Endothelial cell of umbilical vein (primary cell): ENCODE results near the gene ATP2C2. TPM values are rescaled to one million over a fixed set of nuclear protein-coding genes. Genes with fewer than 3 reads are reported as not detected.

ENCODE experiments used
- BruUV-seq: library from RNA; stranded (reverse); fragments of 400-500 nt; replicated peaks from 2 replicates; lab custom pipeline; 2021; lab: Mats Ljungman, UMichigan
- CTCF ChIA-PET: fragments of 300-600, 350-600 bp; sonication (Branson Sonifier 250); formaldehyde crosslinking; loops from one replicate; lab custom pipeline; 2021; ENCODE audit warnings: antibody characterized with exemption, inconsistent platforms; lab: Charles Lee
- POLR2A ChIA-PET: fragments of 300-600, 350-600 bp; sonication (Branson Sonifier 250); formaldehyde crosslinking; loops from one replicate; lab custom pipeline; 2021; ENCODE audit warnings: antibody characterized with exemption, inconsistent platforms; lab: Charles Lee
- DNase-seq: peaks from one replicate; pipeline ENCODE4 v3.0.0-alpha.2; 2011; ENCODE audit warnings: low read depth, low spot score
- FAIRE-seq: peaks from 2 replicates; lab custom pipeline; 2011; peaks lifted over from hg19 to GRCh38; lab: Jason Lieb, UNC
- H2AFZ ChIP-seq: 2 replicates; pipeline ENCODE4 v1.6.0; 2012; ENCODE audit warnings: low read depth, low read length, control low read depth, inconsistent platforms
- H3K27ac ChIP-seq: 2 replicates; pipeline ENCODE4 v1.5.1; 2011; ENCODE audit warnings: low read depth, mild to moderate bottlenecking, control low read depth, low read length, moderate library complexity; ENCODE audit not compliant: insufficient read depth
- H3K27me3 ChIP-seq, 2 experiments: 2 replicates each; pipeline versions ENCODE4 v1.6.0 to v1.6.1; 2011; ENCODE audit warnings: low read length in 2 of 2, mixed read lengths in 1 of 2; ENCODE audit not compliant: control insufficient read depth in 2 of 2, insufficient read depth in 2 of 2
- H3K36me3 ChIP-seq, 2 experiments: 2 replicates in 1 of 2; 3 replicates in 1 of 2; pipeline ENCODE4 v1.5.1; 2011; ENCODE audit warnings: low read length in 2 of 2, mild to moderate bottlenecking in 1 of 2, moderate library complexity in 1 of 2; ENCODE audit not compliant: control insufficient read depth in 2 of 2, insufficient read depth in 2 of 2; ENCODE audit errors: extremely low read depth in 1 of 2
- H3K4me1 ChIP-seq: 3 replicates; pipeline ENCODE4 v1.5.1; 2011; ENCODE audit warnings: mild to moderate bottlenecking, low read length; ENCODE audit not compliant: control insufficient read depth, insufficient read depth; ENCODE audit errors: extremely low read depth
- H3K4me2 ChIP-seq: 2 replicates; pipeline ENCODE4 v1.6.1; 2011; ENCODE audit warnings: low read length, control low read depth, mixed read lengths; ENCODE audit not compliant: insufficient read depth
- H3K4me3 ChIP-seq, 3 experiments: fragments of 200-600 bp in 1 of 3; sonication (generic), shearing (Covaris generic) in 1 of 3; replicated peaks in 1 of 3; 2 replicates each; pipeline ENCODE4 v1.5.1; 2011 to 2016; ENCODE audit warnings: control low read depth in 3 of 3, low read length in 3 of 3, mild to moderate bottlenecking in 2 of 3, inconsistent platforms in 1 of 3, low read depth in 1 of 3, moderate library complexity in 1 of 3; ENCODE audit not compliant: insufficient read depth in 1 of 3
- H3K79me2 ChIP-seq: 2 replicates; pipeline ENCODE4 v1.6.0; 2012; ENCODE audit warnings: low read length, inconsistent platforms; ENCODE audit not compliant: control insufficient read depth, insufficient read depth
- H3K9ac ChIP-seq: replicated peaks from 2 replicates; pipeline ENCODE3; 2011; ENCODE audit warnings: low read length, control low read depth; ENCODE audit not compliant: insufficient read depth; ENCODE audit errors: extremely low read depth
- H3K9me1 ChIP-seq: replicated peaks from 3 replicates; pipeline ENCODE4 v1.6.0; 2011; ENCODE audit warnings: mild to moderate bottlenecking, low read length; ENCODE audit not compliant: control insufficient read depth, insufficient read depth; ENCODE audit errors: extremely low read depth
- H3K9me3 ChIP-seq: replicated peaks from 2 replicates; pipeline ENCODE4 v1.5.1; 2012; ENCODE audit warnings: low read length, inconsistent platforms; ENCODE audit not compliant: control insufficient read depth, insufficient read depth
- H4K20me1 ChIP-seq: replicated peaks from 2 replicates; pipeline ENCODE3; 2011; ENCODE audit warnings: mild to moderate bottlenecking, low read length; ENCODE audit not compliant: control insufficient read depth, insufficient read depth; ENCODE audit errors: extremely low read depth
- EZH2 ChIP-seq: IDR thresholded peaks from 2 replicates; pipeline ENCODE4 v1.6.1; 2012; ENCODE audit warnings: borderline replicate concordance, low read depth, mild to moderate bottlenecking, moderate library complexity, low read length, inconsistent platforms; ENCODE audit not compliant: severe bottlenecking
- FOS ChIP-seq: IDR thresholded peaks from 2 replicates; pipeline ENCODE4 v1.6.1; 2011; ENCODE audit warnings: mild to moderate bottlenecking, low read length, moderate library complexity, borderline replicate concordance; ENCODE audit not compliant: insufficient read depth
- GATA2 ChIP-seq: IDR thresholded peaks from 2 replicates; pipeline ENCODE4 v1.7.0; 2011; ENCODE audit warnings: low read depth, mild to moderate bottlenecking, moderate library complexity, mixed read lengths, low read length; ENCODE audit not compliant: insufficient read length, insufficient read depth
- JUN ChIP-seq: IDR thresholded peaks from 2 replicates; pipeline ENCODE4 v1.6.1; 2011; ENCODE audit warnings: borderline replicate concordance, low read depth; ENCODE audit not compliant: insufficient read length, insufficient read depth
- MAX ChIP-seq: IDR thresholded peaks from 2 replicates; pipeline ENCODE4 v1.6.1; 2011; ENCODE audit not compliant: insufficient read depth, insufficient read length
- MYC ChIP-seq: IDR thresholded peaks from one replicate; pipeline ENCODE4 v1.6.1; 2011; ENCODE audit warnings: mild to moderate bottlenecking, low read depth, low read length
- POLR2A ChIP-seq: IDR thresholded peaks from 2 replicates; pipeline ENCODE4 v1.6.1; 2012; ENCODE audit warnings: low read depth, mild to moderate bottlenecking, control low read depth, low read length
- POLR2AphosphoS5 ChIP-seq: IDR thresholded peaks from 2 replicates; pipeline ENCODE4 v1.6.1; 2012; ENCODE audit warnings: low read depth, mild to moderate bottlenecking, control low read depth, low read length, moderate library complexity; ENCODE audit not compliant: insufficient read depth
- dilution Hi-C: fragments of 300-500 bp; cut with MboI; formaldehyde crosslinking; loops from one replicate; pipeline ENCODE4 v1.15.0; 2019; ENCODE audit warnings: low sequenced_read_pairs; ENCODE audit not compliant: extremely low pct_ligation_motif_present
- intact Hi-C: fragments of 100-400 bp; cut with micrococcal nuclease; formaldehyde crosslinking; loops from one replicate; pipeline ENCODE4 v1.10.0; 2022
- polyA plus RNA-seq, 4 experiments: library from polyadenylated mRNA; depleted of rRNA in 3 of 4; stranded (reverse) in 3 of 4; unstranded in 1 of 4; fragments of >200 nt; gene quantifications; 2 replicates each; pipeline versions ENCODE4 v1.2.1 to v1.2.3, GENCODE V29; 2011 to 2012; ENCODE audit warnings: missing spikeins in 1 of 4
- total RNA-seq: library from RNA; stranded (reverse); gene quantifications from 2 replicates; pipeline ENCODE4 v1.2.3, GENCODE V29; 2021
- TF ChIP-seq, protein P1 (sequence below), 2 donors: IDR thresholded peaks; 1 replicate in 1 of 2; 2 replicates in 1 of 2; pipeline ENCODE4 v1.5.1; 2011; ENCODE audit warnings: low read length in 2 of 2, mild to moderate bottlenecking in 2 of 2, moderate library complexity in 2 of 2, control low read depth in 1 of 2, inconsistent platforms in 1 of 2, low read depth in 1 of 2; ENCODE audit not compliant: insufficient read depth in 1 of 2; ENCODE audit errors: extremely low read depth in 1 of 2

The ATP2C2 gene
- total and polyA plus RNA-seq, 2 donors (not counting 3 experiments of a cell fraction or from before 2014, with no cell fraction given): not detected

- ChIA-PET CTCF (no interaction called here), POLR2A (no interaction called here)
- H3K4me1 ChIP-seq: no peaks in the 10 kb centered on the region
- no peaks in the 10 kb centered on the region for H4K20me1 ChIP-seq
- no TSS peak for BruUV-seq
- H3K4me2 ChIP-seq: no peak overlapping the region
- no peaks in the 10 kb centered on the region for H3K27me3 ChIP-seq
- H3K36me3 ChIP-seq: no peaks in the 10 kb centered on the region
- DNase-seq (no peak), FAIRE-seq (no peak)
- no peak overlapping the region for H3K4me3 ChIP-seq
- dilution Hi-C loops: no loop called here
- H3K79me2 ChIP-seq: no peaks in the 10 kb centered on the region
- no peak overlapping the region for H3K9ac ChIP-seq
- H2AFZ ChIP-seq: no peak overlapping the region
- H3K9me3 ChIP-seq: no peaks in the 10 kb centered on the region
- intact Hi-C loops: no loop called here
- no peak overlapping the region for H3K27ac ChIP-seq
- TF ChIP-seq FOS (no peak), EZH2 (no peak), GATA2 (no peak), JUN (no peak), MAX (no peak), MYC (no peak), POLR2A (no peak), POLR2AphosphoS5 (no peak)
- TF ChIP-seq, protein P1, sequence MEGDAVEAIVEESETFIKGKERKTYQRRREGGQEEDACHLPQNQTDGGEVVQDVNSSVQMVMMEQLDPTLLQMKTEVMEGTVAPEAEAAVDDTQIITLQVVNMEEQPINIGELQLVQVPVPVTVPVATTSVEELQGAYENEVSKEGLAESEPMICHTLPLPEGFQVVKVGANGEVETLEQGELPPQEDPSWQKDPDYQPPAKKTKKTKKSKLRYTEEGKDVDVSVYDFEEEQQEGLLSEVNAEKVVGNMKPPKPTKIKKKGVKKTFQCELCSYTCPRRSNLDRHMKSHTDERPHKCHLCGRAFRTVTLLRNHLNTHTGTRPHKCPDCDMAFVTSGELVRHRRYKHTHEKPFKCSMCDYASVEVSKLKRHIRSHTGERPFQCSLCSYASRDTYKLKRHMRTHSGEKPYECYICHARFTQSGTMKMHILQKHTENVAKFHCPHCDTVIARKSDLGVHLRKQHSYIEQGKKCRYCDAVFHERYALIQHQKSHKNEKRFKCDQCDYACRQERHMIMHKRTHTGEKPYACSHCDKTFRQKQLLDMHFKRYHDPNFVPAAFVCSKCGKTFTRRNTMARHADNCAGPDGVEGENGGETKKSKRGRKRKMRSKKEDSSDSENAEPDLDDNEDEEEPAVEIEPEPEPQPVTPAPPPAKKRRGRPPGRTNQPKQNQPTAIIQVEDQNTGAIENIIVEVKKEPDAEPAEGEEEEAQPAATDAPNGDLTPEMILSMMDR (IDR thresholded peaks at IDR 0.05; ENCODE audit: extremely low read depth in 1 of 2, insufficient read depth in 1 of 2, low read depth in 1 of 2, low read length in 2 of 2): no peak
- no peaks in the 10 kb centered on the region for H3K9me1 ChIP-seq
Measured at GRCh38 chr16:84332975-84333684, 35.2 kb upstream of the ATP2C2 start.
